SK-N-SH treated with all-trans-retinoic acid at 6 μM for 48 hours (cell line): Measurements from ENCODE around the gene HTR4.

Experiments used
- ATAC-seq: fragments of 200-7000 bp; cut with Tn5 transposase; 3 replicates; pipeline ENCODE4 v1.9.1; 2020; ENCODE audit warnings: mild to moderate bottlenecking, moderate library complexity
- ARNTL ChIP-seq: fragments of 450-650 bp; formaldehyde crosslinking; IDR thresholded peaks from 2 replicates; pipeline ENCODE4 v1.5.0; 2020; ENCODE audit warnings: low read depth, mild to moderate bottlenecking, moderate library complexity, borderline replicate concordance
- CREB5 ChIP-seq: fragments of 250-450 bp; sonication (Bioruptor Pico); IDR thresholded peaks from 2 replicates; pipeline ENCODE4 v1.5.1; 2020; ENCODE audit warnings: low read depth, mild to moderate bottlenecking, moderate library complexity
- CSRNP3 ChIP-seq: fragments of 250-450 bp; sonication (Bioruptor Pico); IDR thresholded peaks from 2 replicates; pipeline ENCODE4 v1.5.1; 2021; ENCODE audit warnings: mild to moderate bottlenecking, moderate library complexity
- ESRRG ChIP-seq: fragments of 250-450 bp; sonication (Bioruptor Pico); IDR thresholded peaks from 2 replicates; pipeline ENCODE4 v1.6.1; 2021; ENCODE audit warnings: mild to moderate bottlenecking
- GLIS3 ChIP-seq: fragments of 250-450 bp; sonication (Bioruptor Pico); IDR thresholded peaks from 2 replicates; pipeline ENCODE4 v1.5.0; 2020; ENCODE audit warnings: mild to moderate bottlenecking, moderate library complexity
- ISL1 ChIP-seq: fragments of 250-450 bp; sonication (Bioruptor Pico); IDR thresholded peaks from 2 replicates; pipeline ENCODE4 v2.1.2; 2022; ENCODE audit warnings: mild to moderate bottlenecking, moderate library complexity
- OSR1 ChIP-seq: fragments of 250-450 bp; sonication (Bioruptor Pico); IDR thresholded peaks from 2 replicates; pipeline ENCODE4 v1.8.0; 2022; ENCODE audit warnings: moderate library complexity, mild to moderate bottlenecking, inconsistent platforms
- PATZ1 ChIP-seq: fragments of 250-450 bp; sonication (Bioruptor Pico); IDR thresholded peaks from 2 replicates; pipeline ENCODE4 v1.8.0; 2020; ENCODE audit warnings: mild to moderate bottlenecking, moderate library complexity, borderline replicate concordance
- POU6F1 ChIP-seq: fragments of 250-450 bp; sonication (Bioruptor Pico); IDR thresholded peaks from 2 replicates; pipeline ENCODE4 v1.8.0; 2021; ENCODE audit warnings: low read depth, mild to moderate bottlenecking, moderate library complexity, borderline replicate concordance
- PPARA ChIP-seq: fragments of 250-450 bp; sonication (Bioruptor Pico); IDR thresholded peaks from 2 replicates; pipeline ENCODE4 v1.5.0; 2020; ENCODE audit warnings: mild to moderate bottlenecking, borderline replicate concordance
- RARB ChIP-seq: fragments of 250-450 bp; sonication (Bioruptor Pico); IDR thresholded peaks from 2 replicates; pipeline ENCODE4 v1.8.0; 2021; ENCODE audit warnings: mild to moderate bottlenecking, moderate library complexity
- SNAI2 ChIP-seq: fragments of 250-450 bp; sonication (Bioruptor Pico); IDR thresholded peaks from 2 replicates; pipeline ENCODE4 v1.5.0; 2020; ENCODE audit warnings: mild to moderate bottlenecking, moderate library complexity
- TCF4 ChIP-seq: fragments of 250-450 bp; sonication (Bioruptor Pico); IDR thresholded peaks from 2 replicates; pipeline ENCODE4 v1.8.0; 2021; ENCODE audit warnings: mild to moderate bottlenecking, moderate library complexity, borderline replicate concordance
- TOX ChIP-seq: fragments of 250-450 bp; sonication (Bioruptor Pico); IDR thresholded peaks from 2 replicates; pipeline ENCODE4 v1.8.0; 2021; ENCODE audit warnings: mild to moderate bottlenecking, moderate library complexity, borderline replicate concordance
- TSHZ2 ChIP-seq: fragments of 250-450 bp; sonication (Bioruptor Pico); IDR thresholded peaks from 2 replicates; pipeline ENCODE4 v1.5.0; 2020; ENCODE audit warnings: mild to moderate bottlenecking, moderate library complexity
- ZC3H10 ChIP-seq: fragments of 250-450 bp; sonication (Bioruptor Pico); IDR thresholded peaks from 2 replicates; pipeline ENCODE4 v1.5.1; 2021; ENCODE audit warnings: mild to moderate bottlenecking, moderate library complexity
- ZFP30 ChIP-seq: fragments of 450-650 bp; formaldehyde crosslinking; IDR thresholded peaks from 2 replicates; pipeline ENCODE4 v1.5.0; 2022; ENCODE audit warnings: mild to moderate bottlenecking, moderate library complexity
- ZNF70 ChIP-seq: fragments of 450-650 bp; formaldehyde crosslinking; IDR thresholded peaks from 2 replicates; pipeline ENCODE4 v1.5.0; 2020; ENCODE audit warnings: mild to moderate bottlenecking, moderate library complexity
- ZNF8 ChIP-seq: fragments of 450-650 bp; formaldehyde crosslinking; IDR thresholded peaks from 2 replicates; pipeline ENCODE4 v1.5.0; 2020; ENCODE audit warnings: mild to moderate bottlenecking, moderate library complexity

Gene HTR4

GRCh38 chr5:148445578-148445977 lies 208.7 kb downstream of the HTR4 start:
- TF ChIP-seq CREB5 (CRISPR knock-in tag), result no peak
- TF ChIP-seq PPARA, result no peak
- no peak for TF ChIP-seq ZFP30
- TF ChIP-seq CSRNP3 (CRISPR knock-in tag), result no peak
- no peak for TF ChIP-seq RARB (CRISPR knock-in tag)
- TF ChIP-seq TOX (CRISPR knock-in tag), result no peak
- no peak for TF ChIP-seq ESRRG (CRISPR knock-in tag)
- no peak for TF ChIP-seq ARNTL
- TF ChIP-seq ZNF70 (CRISPR knock-in tag), result no peak
- no peak for ATAC-seq

- no peak for TF ChIP-seq TCF4
- TF ChIP-seq POU6F1 (CRISPR knock-in tag), result no peak
- TF ChIP-seq CREB5 (CRISPR knock-in tag), result no peak
- no peak for TF ChIP-seq CSRNP3 (CRISPR knock-in tag)
- TF ChIP-seq ZNF70 (CRISPR knock-in tag), result no peak
- no peak for TF ChIP-seq SNAI2 (CRISPR knock-in tag)
- TF ChIP-seq PATZ1 (CRISPR knock-in tag), result no peak
- TF ChIP-seq TSHZ2, result no peak
- no peak for TF ChIP-seq PPARA
- TF ChIP-seq TOX (CRISPR knock-in tag), result no peak
- TF ChIP-seq ARNTL, result no peak
- TF ChIP-seq GLIS3 (CRISPR knock-in tag), result no peak
- TF ChIP-seq OSR1 (CRISPR knock-in tag), result no peak
- TF ChIP-seq ZC3H10 (CRISPR knock-in tag), result no peak
- peak; percentile 96 for ATAC-seq
These were observed 210.3 kb downstream of the HTR4 start for GRCh38 chr5:148443998-148444397.

GRCh38 chr5:148443241-148443640 lies 211.1 kb downstream of the HTR4 start:
- no peak for ATAC-seq
- TF ChIP-seq ISL1 (CRISPR knock-in tag), result no peak
- TF ChIP-seq PPARA, result no peak
- no peak for TF ChIP-seq ZNF8 (CRISPR knock-in tag)
- no peak for TF ChIP-seq SNAI2 (CRISPR knock-in tag)
